Limb (tissue), 2 donors: ENCODE data around the gene TFB1M.

ENCODE experiments used
- DNase-seq, 2 donors: peaks; one replicate each; pipeline ENCODE4 v3.0.0-alpha.2; 2016; ENCODE audit errors: extremely low spot score in 2 of 2

TFB1M gene

GRCh38 chr6:155265843-155266535, 48.3 kb downstream of the TFB1M start:
- DNase-seq, result no peak

- no peak for DNase-seq
These were observed 49.5 kb downstream of the TFB1M start for GRCh38 chr6:155264693-155265320.

DNA sequence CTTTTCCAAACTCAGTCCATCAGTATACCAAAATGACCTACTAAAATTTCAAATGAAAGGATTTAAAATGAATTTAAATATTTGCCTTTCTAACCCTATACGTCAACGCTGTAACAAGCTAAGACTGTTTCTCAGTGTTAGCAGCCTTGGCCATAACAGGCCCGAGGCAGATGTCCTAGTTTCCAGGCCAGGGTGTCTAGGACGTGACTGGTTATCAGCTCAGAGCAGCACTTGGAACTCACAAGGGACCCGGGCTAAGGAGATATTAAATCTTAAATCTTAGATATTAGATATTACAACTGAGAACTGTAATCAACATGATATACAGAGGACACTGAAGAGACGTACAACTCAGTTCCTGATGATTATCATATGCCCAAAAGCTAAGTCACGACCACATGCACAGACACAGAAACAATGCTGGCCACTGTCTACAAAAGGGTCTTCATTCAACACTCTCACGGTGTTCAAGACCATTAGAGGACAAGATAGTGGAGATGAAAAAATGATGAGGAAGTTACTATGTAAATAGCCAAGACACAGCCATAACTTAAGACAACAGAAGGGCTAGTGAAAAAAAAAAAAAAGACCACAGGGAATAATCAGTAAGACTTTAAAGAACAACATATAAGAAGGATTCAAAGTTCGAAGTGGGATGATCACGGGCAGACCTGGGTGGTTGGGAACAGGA, 50.8 kb downstream of the TFB1M start, which contains the start of gene CLDN20:
TSS of gene CLDN20 (plus strand) at position 641 of the 691 bp plus-strand sequence. CDS start 11,707 bp downstream, outside the sequence.
- DNase-seq, result no peak

DNA sequence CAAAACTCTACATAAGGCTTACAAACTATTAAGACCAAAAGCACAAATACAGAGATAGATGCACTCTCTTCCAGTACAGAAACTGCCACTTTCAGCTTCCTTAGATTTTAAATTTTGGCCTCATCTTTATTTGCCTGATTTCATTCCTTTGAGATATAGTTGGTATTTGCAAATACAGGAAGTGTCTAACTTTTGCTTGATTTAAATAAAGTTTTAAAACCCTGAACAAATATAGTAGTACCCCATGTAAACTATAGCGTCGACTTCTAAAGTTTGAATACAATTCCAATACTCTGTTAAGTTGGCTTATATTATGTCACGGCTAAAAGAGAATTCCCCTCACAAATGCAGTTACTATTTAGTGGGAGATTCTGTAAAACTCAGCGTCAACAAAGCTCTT, 51.6 kb downstream of the TFB1M start:
- no peak for DNase-seq

DNA sequence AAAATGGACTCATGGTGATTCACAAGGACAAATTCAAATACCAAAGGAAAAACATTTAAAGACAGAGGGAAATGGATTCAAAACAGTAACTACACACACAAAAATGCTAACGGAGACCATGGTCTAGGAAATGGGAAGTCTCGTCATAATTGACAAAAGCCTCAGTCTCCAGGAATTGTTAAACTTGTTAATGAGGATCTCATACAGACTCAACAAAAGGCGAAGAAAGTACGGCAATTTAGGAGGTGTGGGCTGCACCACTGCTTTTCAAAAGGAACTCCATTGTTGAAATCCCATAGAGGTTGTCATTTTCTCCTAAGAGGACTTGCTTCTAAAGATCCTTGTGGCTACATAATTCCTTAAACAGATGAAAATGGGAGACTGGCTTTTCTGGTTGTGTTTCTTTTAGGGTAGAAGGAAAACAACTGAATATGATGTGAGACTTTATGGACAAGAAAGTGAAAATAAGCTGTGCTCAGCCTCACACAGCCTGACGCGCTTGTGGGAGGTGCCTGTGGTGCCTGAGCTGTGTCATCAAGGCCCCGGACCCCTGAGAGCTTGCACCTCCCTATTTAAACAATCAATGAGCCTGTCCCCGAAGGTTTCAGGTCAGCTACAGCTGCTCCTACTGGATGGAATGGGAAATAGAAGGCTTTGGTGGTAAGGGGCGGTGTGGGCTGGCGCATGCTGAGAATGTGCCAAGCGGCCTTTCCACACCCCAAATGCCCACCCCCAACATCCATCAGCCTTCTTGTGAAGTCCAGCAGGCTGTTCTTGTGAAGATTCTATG, 53.0 kb downstream of the TFB1M start:
- DNase-seq, result no peak

DNA sequence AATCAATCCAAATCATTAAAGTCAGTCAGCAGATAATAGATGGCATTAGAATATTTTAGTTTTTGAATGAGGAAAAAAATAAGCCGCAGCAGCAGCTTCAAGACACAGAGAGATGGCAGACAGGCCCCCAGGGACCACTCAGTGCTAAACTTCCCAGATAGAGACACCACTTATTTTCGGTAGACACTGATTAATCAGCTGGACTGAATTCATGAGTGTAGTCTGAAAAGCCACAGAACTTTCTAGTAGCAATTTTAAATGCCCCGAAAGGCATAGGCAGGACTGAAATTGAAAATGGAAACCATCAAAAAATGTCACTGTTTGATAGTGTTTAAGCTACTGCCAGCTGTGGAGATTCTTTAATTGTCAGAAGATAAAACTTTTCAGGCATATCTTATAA, 53.6 kb downstream of the TFB1M start:
- DNase-seq, result no peak

DNA sequence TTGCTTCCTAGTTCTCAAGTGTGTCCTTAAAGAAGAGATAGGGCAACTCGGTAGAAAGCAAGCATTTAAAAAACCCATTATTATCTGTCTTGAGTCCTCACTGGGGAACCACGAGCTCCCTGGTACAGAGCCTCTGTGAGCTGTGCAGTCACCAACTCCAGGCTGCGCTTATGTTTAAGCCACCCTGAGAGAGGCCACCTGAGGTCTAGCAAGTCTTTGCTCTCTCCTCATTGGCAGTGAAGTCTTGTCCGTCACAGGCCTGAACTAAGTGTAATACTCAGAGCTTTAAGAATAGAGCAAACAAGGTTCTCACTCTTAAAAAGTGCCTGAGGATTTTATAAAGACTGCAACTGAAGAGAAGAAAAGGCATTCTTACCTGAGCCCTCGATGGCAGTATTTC, 54.4 kb downstream of the TFB1M start:
- DNase-seq, result no peak

DNA sequence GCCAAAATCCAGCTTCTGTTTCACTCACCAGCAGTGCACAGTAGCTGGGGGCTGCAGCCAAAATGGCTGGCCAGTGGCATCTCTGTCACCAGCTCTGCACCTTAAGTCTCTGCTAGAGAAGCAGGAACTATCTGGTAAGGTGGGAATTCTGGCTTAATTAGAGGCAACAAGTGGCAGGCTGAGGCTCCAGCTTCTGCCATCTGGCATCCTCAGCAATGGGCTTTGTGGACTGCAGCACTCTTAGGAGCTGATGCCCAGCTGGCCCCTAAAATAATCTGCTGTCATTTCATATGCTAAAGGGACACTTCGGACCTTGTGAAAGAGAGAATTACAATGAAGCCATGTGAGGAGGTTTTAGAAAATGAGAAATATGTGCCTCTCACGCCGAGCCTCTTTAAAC, 55.1 kb downstream of the TFB1M start:
- no peak for DNase-seq

DNA sequence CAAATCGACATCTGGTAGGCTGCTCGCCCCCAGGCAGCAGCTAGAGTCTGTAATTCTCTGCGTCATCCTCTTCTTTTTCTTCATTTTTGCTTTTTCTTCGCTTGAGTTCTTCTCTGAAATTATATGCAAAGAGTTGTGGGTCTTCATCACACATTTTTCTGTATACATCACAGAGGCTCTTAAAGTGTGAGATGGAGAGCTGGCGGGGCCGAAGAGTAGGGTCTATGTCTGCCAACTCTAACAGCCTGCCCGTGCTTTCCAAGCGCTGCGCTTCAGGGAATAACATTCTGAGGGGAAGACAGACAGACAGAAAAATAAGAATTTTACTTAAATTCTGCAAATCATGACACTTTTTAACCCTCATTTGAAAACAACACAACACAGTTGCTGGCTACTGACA, 56.5 kb downstream of the TFB1M start:
- DNase-seq, result no peak

- DNase-seq, result no peak
These were observed 58.0 kb downstream of the TFB1M start for GRCh38 chr6:155256122-155256795.

- DNase-seq, result no peak
These were observed 60.1 kb downstream of the TFB1M start for GRCh38 chr6:155254139-155254538.

GRCh38 chr6:155253337-155253736, 60.9 kb downstream of the TFB1M start:
- no peak for DNase-seq

GRCh38 chr6:155252581-155252980, 61.7 kb downstream of the TFB1M start:
- DNase-seq, result no peak

GRCh38 chr6:155250701-155251381, 63.4 kb downstream of the TFB1M start:
- DNase-seq, result no peak

- peak; percentile 51 to 72 for DNase-seq
These were observed 66.0 kb downstream of the TFB1M start for GRCh38 chr6:155248008-155249001.

GRCh38 chr6:155247618-155248007, 66.7 kb downstream of the TFB1M start:
- no peak for DNase-seq

DNA sequence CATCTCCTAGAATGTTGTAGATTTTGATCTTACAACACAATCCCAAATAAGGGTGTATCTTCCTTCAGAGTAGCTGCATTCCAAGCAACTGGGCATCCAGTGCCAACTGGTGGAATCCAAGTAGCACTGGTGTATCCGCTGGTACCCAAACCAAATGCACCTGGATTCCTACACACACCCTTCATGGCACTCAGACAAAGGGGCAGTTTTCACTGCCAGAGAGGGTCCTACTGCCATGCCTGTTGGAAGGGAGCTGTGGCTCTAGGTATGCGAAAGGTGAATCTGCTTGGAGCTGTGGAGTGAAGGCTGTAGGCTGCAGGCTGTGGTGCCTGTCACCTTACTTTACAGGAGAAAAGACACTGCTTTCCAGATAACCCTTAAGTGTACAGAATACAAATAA, 67.5 kb downstream of the TFB1M start:
- no peak for DNase-seq

DNA sequence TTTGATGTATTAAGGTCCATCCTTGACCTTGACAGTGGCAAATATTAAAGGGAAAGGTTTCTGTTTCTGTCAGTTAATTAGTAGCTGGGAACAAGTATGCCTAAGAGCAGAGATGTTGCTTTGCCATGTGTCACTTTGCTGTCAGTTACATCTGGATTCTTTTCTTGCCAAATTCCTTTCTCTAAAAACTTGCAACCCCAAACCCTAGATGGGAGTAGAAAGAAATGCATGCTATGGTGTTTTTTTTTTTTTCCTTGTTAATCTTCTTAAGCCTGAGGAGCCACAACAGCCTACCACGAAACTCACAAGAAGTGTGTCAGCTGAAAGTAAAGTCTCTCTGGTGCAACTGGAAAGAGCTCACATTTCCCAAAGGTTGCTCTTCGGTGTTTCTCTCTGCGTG, 68.5 kb downstream of the TFB1M start:
- DNase-seq, result no peak

- no peak for DNase-seq
These were observed 69.1 kb downstream of the TFB1M start for GRCh38 chr6:155245193-155245592.
